Measurements from ENCODE around the gene TRIM47.
A peak's percentile ranks its signal among the peaks of the same experiment; 100 is the strongest.
"Not testable (repeated sequence)": the region's sequence is repeated elsewhere in the genome, so short reads cannot be mapped to it uniquely, and the experiment has no call there.

TRIM47 gene

DNA sequence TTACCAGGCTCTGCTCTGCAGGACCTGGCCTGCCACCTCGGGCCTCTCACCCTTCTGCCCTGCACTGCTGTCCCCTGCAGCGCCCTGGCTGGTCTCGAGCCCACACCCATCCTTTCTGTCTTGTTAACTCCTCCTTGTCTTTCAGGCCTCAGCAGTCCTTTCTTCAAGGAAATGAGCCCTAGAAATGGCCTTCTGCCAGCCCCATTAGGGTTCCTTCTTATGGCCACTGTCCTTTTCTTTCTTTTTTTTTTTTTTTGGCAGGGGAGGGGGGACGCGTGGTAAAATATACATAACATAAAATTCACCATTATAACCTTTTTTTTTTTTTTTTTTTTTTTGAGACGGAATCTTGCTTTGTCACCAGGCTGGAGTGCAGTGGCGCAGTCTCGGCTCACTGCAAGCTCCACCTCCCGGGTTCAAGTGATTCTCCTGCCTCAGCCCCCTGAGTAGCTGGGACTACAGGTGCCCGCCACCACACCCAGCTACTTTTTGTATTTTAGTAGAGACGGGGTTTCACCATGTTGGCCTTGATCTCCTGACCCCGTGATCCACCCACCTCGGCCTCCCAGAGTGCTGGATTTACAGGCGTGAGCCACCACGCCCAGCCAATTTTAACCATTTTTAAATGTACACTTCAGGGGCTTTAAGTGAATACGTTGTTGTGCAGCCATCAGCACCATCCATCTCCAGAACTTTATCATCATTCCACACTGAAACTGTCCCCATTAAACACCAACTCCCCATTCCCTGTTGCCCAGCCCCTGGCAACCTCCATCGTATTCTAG is 12.8 kb downstream of the TRIM47 start:
- not testable (repeated sequence) for DNase-seq

DNA sequence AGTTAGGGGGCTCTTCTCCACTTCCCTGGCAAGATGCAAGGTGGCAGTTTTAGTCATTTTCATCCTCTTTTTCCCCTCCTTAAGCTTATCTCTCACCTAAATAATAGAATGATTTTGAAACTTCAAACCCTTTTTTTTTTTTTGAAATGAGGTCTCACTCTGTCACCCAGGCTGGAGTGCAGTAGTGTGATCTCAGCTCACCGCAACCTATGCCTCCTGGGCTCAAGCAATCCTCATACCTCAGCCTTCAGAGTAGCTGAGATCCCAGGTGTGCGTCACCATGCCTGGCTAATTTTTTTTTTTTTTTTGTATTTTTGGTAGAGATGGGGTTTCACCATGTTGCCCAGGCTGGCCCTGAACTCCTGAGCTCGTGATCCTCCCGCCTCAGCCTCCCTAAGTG is 13.5 kb downstream of the TRIM47 start:
- not testable (repeated sequence) for DNase-seq

DNA sequence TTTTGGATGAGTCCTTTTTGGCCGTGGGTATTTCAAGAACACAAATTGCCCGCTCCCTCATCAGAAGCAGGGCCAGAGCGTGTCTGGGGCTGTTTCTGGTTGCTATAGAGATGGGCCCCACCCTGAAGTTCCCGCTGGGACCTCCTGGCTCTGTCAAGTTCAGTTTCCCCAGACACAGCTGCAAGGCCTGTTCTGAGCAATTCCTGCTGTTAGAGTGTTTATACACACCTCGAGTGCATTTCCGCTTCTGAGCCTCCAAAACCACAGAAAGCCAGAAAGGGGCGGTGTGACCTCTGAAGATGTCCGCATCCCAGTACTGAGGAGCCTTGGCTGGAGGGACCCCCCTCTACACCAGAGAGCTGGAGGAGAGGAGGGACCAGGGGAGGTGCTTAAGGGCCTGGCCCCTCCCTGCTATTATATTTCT is 13.9 kb downstream of the TRIM47 start:
- DNase-seq, result no peak

DNA sequence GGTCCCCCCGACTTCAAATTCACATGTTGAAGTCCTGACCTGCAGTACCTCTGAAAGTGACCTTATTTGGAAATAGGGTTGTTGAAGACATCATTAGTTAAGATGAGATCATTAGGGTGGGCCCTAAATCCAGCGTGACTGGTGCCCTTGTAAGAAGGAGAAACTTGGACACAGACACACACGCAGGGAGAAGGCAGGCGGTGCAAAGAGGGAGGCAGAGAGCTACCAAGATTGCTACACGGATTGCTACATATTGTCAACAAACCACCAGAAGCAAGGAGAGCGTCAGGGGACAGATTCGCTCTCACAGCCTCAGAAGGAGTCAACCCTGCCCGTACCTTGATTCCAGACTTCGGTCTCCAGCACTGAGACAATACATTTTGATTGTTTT is 16.5 kb downstream of the TRIM47 start:
- DNase-seq, result no peak

DNA sequence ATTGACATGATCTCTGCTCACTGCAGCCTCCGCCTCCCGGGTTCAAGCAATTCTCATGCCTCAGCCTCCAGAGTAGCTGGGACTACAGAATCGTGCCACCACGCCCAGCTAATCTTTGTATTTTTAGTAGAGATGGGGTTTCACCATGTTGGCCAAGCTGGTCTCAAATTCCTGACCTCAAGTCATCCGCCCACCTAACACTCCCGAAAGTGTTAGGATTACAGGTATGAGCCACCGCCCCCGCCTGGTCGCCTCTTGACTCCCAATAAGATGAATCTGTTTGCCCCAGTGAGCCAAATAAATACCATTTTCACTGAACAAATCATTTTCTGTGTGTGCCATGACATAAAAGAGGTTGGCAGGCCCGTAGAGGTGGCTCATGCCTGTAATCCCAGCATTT is 19.0 kb downstream of the TRIM47 start:
- DNase-seq, result not testable (repeated sequence)

DNA sequence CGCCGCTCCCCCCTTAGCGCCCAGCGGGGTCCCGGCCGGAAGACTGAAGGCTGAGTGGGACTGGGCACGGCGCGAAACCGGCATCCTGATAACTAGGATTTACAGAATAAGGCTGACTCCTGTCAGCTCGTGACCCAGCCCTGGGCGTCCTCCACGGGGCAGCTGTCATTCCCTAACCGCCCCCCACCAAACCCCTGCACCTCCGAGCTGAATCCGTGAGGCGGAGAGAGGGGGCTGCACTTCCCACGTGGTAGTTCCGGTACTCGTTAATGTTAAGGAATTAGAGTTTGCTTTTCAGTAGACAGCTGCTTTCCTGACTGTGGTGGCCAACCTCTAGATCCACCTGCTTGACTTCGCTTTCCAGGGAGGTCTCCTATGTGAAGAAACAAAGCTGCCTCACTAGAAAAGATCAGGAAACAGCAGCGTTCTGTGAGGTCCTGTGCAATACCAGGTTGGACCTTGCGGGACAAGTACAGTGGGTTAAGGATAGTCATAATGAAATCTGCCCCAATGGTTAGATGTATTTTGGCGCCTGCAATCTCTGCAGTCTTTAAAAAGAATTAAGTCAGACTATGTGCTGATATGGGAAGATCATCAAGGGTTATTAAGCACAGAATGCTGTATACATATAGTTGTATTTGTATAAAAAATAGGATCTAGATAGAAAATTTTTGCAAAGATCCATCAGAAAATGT is 22.2 kb downstream of the TRIM47 start:
- DNase-seq, result no peak

DNA sequence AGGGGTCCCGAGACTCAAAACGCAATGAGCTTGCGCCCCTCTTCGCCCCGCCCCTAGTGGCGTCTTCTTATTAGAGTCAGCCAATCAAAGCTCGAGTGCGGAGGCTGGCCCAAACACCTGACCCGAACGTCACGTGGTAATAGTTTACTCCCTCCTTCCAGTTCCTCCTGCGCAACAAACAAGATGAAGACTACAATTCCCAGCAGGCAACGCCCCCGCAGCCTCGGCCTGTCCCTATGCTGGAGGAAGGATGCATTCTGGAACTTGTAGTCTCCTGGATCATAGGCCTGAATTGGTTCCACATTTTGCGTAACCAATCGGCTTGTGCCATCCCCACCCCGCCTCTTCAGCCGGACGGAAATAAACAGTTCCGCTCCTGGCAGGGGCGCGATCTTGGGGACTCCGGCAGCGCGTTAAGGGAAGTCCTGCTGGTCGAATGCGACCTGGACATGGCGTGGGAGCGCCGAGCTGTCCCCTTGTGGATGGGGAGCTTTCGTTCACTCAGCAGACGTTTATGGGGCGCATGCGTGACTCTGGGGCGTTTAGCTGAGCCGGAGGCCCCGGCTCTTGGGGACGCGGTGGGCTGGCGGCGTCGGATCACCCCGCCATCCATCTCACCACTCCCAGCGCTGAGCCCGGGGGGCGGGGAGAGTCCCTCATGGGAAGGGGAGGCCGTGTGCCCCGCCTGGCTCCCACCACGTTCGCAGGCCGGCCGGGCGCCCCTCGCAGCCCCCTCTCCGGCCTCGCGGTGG is 22.9 kb downstream of the TRIM47 start, which contains the start of gene WBP2:
TSS of gene WBP2 (minus strand) at position 26 of the 752 bp plus-strand sequence. CDS start 38 bp downstream, outside the sequence.
- DNase-seq, result peak; percentile 94

DNA sequence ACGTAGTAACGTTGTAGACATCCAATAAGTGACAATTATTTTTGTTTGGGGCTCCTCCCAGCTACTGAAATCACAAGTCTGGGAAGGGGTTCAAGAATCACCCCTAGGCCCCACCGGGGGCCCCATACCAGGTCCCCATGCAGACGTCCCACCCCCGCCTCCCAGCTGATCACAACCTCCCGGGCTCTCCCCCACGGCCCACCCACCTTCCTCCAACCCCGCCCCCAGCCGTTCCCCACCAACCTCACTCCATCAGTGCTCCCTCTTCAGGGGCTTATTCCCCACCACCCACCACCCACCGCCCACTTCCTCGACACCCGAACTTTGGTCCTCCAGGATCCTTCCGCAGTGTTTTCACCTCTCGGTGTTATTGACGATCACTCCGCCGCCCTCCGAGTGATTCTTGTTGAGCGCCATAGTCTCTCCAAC is 23.5 kb downstream of the TRIM47 start:
- no peak for DNase-seq

DNA sequence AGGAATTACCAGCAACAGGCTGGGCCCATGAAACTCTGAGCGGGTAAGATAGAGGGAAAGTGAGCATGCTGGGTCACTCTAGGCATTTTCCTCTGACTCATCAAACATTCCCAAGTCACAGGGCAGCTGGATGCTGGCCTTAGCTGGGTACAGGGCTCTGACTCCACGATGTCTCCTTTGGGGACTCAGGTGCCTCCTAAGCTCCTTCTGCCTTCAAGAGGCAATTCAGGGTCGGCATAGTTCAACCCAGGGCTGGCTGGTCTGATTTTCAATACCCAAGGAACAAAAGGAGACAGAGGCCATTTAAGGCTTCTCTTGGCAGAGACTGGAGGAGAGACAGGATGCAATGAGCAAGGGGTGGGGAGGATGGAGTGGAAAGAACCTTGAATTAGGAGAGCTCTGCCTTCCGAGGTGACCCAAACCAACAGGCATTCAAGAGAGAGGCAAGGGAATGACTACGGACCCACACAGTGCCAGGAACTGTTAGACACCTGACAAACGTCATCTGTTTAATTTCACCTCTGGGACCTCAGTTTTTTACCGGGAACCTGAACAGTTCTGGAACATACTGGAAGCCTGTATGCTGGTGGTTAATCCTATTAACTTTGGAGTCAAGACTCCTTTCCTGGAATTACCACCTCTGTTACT is 24.2 kb downstream of the TRIM47 start:
- no peak for DNase-seq

DNA sequence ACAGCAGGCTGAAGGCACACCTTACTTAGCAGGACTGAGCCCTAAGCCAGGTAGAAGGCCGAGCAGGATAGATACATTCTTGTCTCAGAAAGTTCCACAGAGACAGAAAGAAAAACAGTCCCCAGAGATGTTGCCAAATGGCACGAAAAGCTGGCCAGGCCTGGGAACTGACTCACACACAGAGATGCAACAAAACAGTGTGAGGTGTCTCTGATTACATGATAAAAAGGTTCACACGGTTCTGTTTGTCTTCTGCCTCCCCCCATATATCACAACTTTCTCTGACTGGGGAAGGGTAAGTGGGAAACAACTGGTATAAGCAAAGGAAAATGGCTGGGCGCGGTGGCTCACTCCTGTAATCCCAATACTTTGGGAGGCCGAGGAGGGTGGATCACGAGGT is 24.9 kb downstream of the TRIM47 start:
- DNase-seq, result no peak

DNA sequence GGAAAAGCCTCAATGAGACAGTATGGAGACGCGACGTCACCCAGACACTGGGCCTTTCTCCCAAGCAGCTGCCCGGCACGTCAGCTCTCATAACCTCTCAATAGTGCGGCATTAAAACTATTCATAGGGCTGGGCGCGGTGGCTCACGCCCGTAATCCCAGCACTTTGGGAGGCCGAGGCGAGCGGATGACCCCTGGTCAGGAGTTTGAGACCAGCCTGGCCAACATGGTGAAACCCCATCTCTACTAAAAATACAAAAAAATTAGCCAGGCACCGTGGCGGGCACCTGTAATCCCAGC is 26.7 kb downstream of the TRIM47 start:
- not testable (repeated sequence) for DNase-seq

DNA sequence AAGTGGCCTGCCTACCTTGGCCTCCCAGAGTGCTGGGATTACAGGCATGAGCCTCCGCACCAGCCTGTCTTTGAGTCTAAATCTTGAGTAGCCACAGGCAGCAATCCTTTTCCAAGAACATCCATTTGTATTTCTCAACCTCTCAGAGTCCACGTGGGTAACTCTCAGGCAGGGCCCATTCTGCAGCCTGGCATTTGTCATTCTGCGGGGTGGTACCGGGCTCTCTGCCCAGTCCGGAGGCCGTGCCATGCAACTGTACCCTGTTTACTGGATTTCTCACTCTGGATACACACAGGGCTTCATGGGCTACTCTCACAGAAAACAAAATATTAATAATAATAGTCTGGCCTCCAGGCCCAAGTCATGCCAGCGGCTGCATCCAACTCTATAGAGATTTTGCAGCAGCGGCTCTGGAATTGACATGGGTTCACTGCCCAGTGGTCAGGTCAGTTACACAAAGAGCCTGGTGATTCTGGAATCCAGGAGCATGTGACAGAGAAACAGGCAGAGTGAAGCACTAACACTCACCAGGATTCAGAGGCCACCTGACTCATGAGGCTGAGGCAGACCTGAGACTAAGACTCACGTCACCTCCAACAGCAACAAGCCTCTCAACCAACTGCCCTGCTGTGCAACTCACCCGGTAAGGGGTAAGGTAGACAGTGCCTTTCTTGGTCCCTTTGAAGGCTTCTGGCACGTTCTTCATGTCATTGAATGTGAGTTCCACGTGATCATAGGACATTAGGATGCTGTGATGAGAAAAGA is 27.3 kb downstream of the TRIM47 start:
- no peak for DNase-seq

DNA sequence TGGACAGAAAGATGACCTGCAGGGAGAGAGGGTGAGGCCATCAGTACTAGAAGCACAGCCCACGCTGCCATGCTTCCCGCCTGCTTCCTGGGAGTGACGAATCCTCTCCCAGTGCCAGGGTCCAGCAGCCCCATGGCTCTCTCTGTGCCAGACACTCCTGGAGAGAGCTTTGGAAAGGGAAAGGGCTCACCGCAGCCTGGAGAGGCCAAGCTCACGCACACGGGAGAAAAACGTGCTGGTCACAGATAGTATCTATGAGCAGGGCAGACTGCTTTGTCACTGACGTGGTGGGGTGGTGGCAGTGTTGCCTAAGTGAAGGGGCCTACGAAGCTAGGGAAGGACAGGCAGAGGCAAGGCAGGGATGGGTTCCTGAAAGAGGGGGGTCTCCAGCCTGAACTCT is 28.7 kb downstream of the TRIM47 start:
- DNase-seq, result no peak

DNA sequence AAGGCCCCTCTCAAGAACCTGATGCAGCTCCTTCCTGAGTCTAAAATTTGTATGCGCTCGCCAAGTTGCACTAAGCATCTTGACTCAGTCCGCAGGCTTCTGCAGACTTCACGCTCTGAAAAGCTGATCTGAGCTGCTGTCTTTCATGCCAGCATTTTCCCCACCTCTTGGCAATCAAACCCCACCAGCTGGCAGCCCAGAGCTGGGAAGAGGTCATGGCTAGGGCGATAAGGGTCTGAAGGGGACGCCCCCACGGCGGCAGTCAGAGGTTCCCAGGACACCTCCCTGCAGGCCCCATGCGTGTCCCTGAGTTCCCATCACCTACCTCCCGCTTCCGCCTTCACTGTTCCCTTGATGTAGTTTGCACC is 29.1 kb downstream of the TRIM47 start:
- no peak for DNase-seq

DNA sequence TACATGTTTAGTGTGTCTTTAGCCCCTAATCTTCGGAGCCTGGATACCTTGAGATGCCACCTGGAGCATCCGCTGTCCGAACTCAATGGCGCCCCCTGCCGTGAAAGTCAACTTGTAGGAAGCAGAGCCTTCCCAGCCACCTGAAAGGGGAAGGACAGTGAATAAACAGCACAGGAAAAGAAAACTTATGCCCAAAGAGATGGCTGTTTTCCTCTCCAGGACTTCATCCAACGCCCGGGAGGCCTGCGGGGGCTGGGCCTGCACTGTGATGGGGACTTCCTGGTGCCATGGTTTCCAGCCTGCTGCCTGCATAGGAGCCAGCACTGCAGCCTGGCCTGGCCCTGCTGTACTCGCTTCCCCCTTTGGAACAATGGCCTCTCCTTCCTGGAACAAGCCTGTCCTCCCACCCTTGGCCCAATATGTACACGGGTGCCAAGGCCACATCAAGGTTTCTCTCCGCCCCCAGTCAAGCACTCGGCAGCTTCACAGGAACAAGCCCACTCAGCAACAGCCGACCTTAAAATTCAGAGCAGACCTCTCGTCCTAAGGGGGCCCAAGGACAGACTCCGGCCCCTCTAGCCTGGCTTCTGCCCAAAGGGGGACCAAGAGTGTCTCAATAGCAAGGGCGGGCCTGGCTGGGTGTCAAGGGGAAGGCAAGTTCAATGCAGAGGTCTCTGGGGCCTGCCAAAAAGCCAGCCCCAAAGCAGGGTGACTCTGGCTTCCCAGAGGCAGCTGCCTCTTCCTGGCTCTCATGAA is 29.7 kb downstream of the TRIM47 start:
- DNase-seq, result peak; percentile 91

DNA sequence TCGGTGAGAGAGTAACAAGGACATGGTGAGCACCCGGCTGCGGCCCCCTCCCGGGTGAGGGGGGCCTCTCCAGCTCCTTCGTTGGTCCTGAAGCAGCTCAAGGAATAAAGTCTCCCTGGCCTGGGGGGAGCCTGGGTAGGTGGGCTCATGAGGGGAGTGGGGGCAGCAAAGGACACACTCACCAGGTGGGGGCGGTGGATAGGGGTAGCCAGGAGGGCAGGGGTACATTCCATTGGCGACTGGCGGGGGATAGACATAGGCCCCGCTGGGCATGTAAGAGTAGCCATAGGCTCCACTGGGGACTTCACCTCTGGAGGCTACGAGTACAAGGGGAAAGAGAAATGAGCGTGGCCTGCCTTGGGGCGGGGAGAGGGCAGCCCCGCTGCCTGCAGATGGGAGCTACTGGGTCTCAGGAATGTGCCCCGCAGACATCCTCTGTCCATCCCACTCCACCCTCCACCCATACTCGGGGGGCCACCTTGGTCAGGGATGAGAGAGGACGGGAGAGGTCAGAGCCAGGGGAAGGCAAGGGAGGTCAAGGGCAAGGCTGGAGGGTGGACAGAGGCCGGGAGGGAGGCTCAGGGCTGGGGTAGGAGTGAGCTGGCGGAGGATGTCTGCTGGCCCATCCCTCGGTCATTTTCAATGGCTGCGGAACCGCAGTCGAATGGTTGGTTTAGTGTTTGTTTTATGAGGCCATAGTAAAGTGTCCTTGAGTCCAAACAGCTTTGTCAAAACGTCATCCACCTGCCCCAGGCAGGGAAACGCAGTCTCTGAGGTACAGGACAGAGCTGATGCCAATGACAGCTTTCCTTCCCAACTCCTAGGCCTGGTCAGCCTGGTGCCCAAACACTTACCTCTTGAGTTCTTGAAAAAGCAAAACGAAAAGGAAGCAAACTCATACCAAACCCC is 30.5 kb downstream of the TRIM47 start:
- no peak for DNase-seq

DNA sequence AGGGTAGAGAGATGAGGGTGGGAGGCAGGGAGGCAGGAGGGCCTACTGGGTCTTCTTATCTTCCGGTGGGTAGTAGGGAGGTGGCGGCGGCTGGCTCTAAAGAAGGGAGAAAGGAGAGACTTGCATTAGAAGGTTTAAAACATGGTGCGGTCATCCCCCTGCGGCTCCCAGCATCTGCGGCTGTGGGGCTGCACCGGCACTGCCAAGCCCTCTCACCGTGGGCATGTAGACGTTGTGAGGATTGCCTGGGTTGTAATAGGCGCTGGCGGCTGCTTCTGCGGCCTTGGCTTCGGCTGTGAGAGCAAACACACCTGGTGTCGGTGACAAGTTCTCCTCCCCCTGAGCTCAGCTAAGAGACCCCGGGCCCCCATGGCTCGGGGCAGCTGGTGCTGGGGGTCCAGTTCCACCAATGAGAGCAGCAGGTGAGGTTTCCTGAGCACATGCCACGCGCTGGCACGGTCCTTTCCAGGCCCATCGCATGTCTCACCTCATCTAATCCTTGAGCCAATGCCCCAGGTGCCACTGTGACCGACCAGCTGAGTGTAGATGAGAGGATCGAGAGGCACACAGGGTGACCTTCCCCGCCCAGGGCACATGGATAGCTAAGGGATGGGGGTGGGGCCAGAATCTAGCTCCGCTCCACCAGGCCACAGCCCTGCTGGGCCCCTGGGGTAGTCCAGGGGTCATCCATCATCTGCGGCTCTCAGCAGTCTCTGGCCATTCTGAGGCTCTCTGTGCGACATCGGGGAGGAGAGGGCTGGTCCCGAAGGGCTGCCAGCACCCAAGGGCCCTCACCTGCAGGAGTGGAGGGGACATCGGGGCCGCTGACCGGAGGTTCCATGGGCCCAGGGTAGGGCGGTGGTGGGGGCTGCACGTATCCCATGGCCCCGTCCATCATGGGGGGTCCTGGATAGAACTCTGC is 31.4 kb downstream of the TRIM47 start:
- no peak for DNase-seq

DNA sequence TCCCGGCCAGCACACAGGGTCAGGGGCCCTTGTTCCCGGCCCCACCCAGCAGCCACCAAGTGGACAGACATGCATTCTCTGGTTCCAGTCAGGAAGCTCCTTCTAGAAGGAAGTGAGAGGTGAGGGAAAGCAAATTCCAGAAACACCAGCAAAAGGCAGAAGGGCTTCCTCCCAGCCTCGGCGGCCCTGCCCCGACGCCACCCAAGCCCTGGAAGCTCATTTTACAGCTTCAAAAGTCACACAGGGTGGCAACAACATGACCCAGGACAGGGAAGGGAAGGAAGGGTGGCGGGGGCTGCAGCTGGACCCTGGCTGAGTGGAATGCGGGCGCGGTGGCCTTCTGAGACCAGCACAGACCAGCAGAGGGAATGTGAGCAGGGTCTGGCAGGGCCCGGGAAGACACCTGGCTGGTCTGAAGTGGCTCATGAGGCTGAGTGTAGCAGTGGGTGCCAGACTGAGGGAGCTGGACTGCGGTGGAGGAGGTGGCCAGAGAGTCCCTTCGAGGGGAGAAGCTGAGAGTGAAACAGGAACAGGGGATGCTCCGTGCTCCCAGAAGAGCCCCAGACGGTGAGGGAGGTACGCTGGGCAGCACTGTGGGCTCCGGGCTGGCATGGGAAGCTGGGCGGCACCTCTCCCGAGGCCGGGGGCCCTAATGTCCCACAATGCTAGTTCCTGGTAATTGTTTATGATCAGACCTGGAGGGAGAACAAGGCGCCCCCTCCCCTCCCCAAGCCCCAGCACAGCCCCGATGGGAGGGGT is 32.3 kb downstream of the TRIM47 start:
- no peak for DNase-seq
